ENCODE measurements around the gene CKAP2L. TPM values are rescaled to one million over a fixed set of nuclear protein-coding genes. Genes with fewer than 3 reads are reported as not detected.

CKAP2L gene
- total RNA-seq, 1 experiment from 2014 or later: 23.3 TPM

- Mint-ChIP-seq H3K4me1 (no peaks in the 10 kb centered on the region), H3K9me3 (no peaks in the 10 kb centered on the region; a peak in 1 of 5 replicates), H3K27me3 (ENCODE audit: low read depth) (peaks cover 3% of the 10 kb centered on the region), H3K36me3 (ENCODE audit: insufficient read depth in 1 of 3, low read depth in 3 of 3) (no peaks in the 10 kb centered on the region), H3K4me3 (no peak overlapping the region), H3K27ac (no peak overlapping the region)
- Histone ChIP-seq H2BK5ac (ENCODE audit: insufficient read length, low read length) (no peak overlapping the region), H2BK12ac (ENCODE audit: insufficient read length, low read depth, low read length) (no peak overlapping the region), H3T11ph (ENCODE audit: low read length) (no peak overlapping the region), H3K79me1 (ENCODE audit: insufficient read depth, low read depth, low read length, poor library complexity, severe bottlenecking) (no peaks in the 10 kb centered on the region), H2BK15ac (ENCODE audit: low read depth, low read length) (no peak overlapping the region), H3K4me2 (ENCODE audit: insufficient read depth, insufficient read length, low read length) (no peak overlapping the region), H2AFZ (ENCODE audit: low read length) (no peak overlapping the region), H3K27me3 (ENCODE audit: insufficient read depth, low read length) (no peaks in the 10 kb centered on the region), H3K9me3 (ENCODE audit: control insufficient read depth, low read depth, low read length) (no peaks in the 10 kb centered on the region), H3K9ac (ENCODE audit: extremely low read depth, insufficient read length, low read length) (no peak overlapping the region), H3K4me1 (ENCODE audit: insufficient read depth, low read length) (no peaks in the 10 kb centered on the region), H4K91ac (ENCODE audit: insufficient read length, low read depth, low read length) (no peak overlapping the region), H3K56ac (ENCODE audit: insufficient read length, low read depth, low read length) (no peak overlapping the region), H3K27ac (ENCODE audit: insufficient read length, low read depth, low read length) (no peak overlapping the region), H2BK20ac (ENCODE audit: low read depth, low read length, poor library complexity, severe bottlenecking) (no peak overlapping the region), H3K18ac (ENCODE audit: insufficient read length, low read depth, low read length) (no peak overlapping the region), H3K14ac (ENCODE audit: insufficient read depth, low read length) (no peak overlapping the region; the same call in 1 of the 2 replicates), H2AK5ac (ENCODE audit: insufficient read length, low read length) (no peak overlapping the region), H4K8ac (replicated peaks; ENCODE audit: insufficient read length, low read depth, low read length) (no peak overlapping the region), H3K23me2 (ENCODE audit: insufficient read length, low read depth, low read length, poor library complexity, severe bottlenecking) (no peaks in the 10 kb centered on the region), H2BK120ac (ENCODE audit: low read depth, low read length, poor library complexity, severe bottlenecking) (no peak overlapping the region), H3K79me2 (ENCODE audit: insufficient read depth, low read length) (no peaks in the 10 kb centered on the region; the same call in 1 of the 2 replicates), H3K4ac (ENCODE audit: low read depth, low read length) (no peak overlapping the region), H3K23ac (ENCODE audit: insufficient read length, low read depth, low read length) (no peak overlapping the region), H4K20me1 (ENCODE audit: control insufficient read depth, insufficient read depth, insufficient read length) (no peaks in the 10 kb centered on the region), H4K5ac (ENCODE audit: insufficient read length, low read depth, low read length) (no peak overlapping the region)
- WGBS (ENCODE audit: extremely low coverage, insufficient read length, low lambda C conversion rate): no CpG with 5 or more reads among the region's 9 CpGs
- TF ChIP-seq, protein P1, sequence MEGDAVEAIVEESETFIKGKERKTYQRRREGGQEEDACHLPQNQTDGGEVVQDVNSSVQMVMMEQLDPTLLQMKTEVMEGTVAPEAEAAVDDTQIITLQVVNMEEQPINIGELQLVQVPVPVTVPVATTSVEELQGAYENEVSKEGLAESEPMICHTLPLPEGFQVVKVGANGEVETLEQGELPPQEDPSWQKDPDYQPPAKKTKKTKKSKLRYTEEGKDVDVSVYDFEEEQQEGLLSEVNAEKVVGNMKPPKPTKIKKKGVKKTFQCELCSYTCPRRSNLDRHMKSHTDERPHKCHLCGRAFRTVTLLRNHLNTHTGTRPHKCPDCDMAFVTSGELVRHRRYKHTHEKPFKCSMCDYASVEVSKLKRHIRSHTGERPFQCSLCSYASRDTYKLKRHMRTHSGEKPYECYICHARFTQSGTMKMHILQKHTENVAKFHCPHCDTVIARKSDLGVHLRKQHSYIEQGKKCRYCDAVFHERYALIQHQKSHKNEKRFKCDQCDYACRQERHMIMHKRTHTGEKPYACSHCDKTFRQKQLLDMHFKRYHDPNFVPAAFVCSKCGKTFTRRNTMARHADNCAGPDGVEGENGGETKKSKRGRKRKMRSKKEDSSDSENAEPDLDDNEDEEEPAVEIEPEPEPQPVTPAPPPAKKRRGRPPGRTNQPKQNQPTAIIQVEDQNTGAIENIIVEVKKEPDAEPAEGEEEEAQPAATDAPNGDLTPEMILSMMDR (conservative IDR thresholded peaks at IDR 0.05): no peak
- no peak for DNase-seq
Measured at GRCh38 chr2:112710956-112711750, 53.3 kb downstream of the CKAP2L start.
